Thyroid gland (tissue), 4 donors: ENCODE measurements around the gene FAHD2A.
"Not testable (repeated sequence)": the region's sequence is repeated elsewhere in the genome, so short reads cannot be mapped to it uniquely, and the experiment has no call there.

Source experiments
- POLR2A ChIP-seq, 2 donors: fragments of 450-650 bp; IDR thresholded peaks; one replicate each; pipeline ENCODE4 v1.6.1; 2017; ENCODE audit warnings: antibody characterized with exemption in 2 of 2, mild to moderate bottlenecking in 2 of 2, moderate library complexity in 1 of 2
- TF ChIP-seq, protein P1 (sequence below), 6 experiments: fragments of 200-600 bp in 3 of 6; fragments of 450-650 bp in 3 of 6; sonication (generic) in 3 of 6; IDR thresholded peaks; one replicate each; pipeline ENCODE4 v1.5.1; 2016 to 2019; ENCODE audit warnings: antibody characterized with exemption in 6 of 6, mild to moderate bottlenecking in 2 of 6, inconsistent platforms in 1 of 6, moderate library complexity in 1 of 6

DNA sequence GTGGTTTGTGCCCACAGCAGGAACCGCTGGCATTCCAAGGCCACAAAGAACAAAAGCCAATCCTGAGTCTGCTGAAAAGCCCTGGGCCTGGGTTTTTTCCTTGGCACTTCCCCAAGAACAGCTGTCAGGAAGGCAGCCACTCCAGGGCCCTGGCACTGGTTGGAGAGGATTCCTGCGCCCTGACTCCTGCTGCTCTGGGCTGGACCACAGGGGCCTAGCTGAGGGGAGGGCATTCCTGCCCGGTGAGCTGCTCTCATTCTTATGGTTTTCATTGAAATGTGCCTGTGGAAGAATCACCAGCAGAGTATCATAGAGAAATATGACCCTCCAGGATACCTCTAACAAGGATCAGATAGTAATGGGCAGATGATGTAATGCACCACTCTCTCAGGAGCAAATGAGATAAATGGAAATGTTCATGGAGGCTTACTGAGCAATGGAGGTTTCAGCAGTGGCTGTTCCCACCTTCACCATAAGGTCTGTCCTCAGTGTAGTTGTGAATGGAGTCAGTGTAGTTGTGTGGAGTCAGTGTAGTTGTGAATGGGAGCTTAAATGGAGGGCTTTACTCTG, 32.1 kb downstream of the FAHD2A start:
- TF ChIP-seq, protein P1, sequence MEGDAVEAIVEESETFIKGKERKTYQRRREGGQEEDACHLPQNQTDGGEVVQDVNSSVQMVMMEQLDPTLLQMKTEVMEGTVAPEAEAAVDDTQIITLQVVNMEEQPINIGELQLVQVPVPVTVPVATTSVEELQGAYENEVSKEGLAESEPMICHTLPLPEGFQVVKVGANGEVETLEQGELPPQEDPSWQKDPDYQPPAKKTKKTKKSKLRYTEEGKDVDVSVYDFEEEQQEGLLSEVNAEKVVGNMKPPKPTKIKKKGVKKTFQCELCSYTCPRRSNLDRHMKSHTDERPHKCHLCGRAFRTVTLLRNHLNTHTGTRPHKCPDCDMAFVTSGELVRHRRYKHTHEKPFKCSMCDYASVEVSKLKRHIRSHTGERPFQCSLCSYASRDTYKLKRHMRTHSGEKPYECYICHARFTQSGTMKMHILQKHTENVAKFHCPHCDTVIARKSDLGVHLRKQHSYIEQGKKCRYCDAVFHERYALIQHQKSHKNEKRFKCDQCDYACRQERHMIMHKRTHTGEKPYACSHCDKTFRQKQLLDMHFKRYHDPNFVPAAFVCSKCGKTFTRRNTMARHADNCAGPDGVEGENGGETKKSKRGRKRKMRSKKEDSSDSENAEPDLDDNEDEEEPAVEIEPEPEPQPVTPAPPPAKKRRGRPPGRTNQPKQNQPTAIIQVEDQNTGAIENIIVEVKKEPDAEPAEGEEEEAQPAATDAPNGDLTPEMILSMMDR (IDR thresholded peaks at IDR 0.05): not testable (repeated sequence)
- TF ChIP-seq POLR2A (IDR thresholded peaks at IDR 0.05): not testable (repeated sequence)
